ENCODE data around the gene SULT6B1.
A peak's percentile ranks its signal among the peaks of the same experiment; 100 is the strongest.

SULT6B1 gene, protein sequence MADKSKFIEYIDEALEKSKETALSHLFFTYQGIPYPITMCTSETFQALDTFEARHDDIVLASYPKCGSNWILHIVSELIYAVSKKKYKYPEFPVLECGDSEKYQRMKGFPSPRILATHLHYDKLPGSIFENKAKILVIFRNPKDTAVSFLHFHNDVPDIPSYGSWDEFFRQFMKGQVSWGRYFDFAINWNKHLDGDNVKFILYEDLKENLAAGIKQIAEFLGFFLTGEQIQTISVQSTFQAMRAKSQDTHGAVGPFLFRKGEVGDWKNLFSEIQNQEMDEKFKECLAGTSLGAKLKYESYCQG

DNA sequence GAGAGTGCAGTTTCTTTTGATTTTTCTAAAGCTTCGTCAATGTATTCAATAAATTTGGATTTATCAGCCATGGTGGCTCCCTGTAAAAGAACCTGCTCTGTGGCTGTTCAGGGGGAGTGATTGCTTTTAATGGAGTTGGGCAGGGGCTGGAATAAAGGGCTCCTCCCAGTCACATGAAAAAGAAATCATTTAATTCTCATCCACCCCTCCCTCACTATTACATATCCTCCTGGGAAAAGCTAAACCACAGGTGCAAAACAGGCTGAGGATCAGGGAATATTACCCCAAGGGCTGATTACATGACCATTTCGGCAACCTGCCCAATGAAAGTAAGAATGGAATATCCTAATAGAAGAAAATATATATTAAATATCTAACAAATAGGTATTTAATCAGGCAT, at the start of gene SULT6B1:
Gene SULT6B1, minus strand, starts transcription at position 101 of the 400 bp plus-strand sequence. Its CDS starts 30 bp downstream, at position 71.
- H3K4me3 ChIP-seq (ENCODE audit: low read depth, low read length), result no peak within 1 kb of the TSS
- no peaks in the 10 kb centered on the region for H3K9me3 ChIP-seq (ENCODE audit: control insufficient read depth, insufficient read depth, low read depth, low read length)
- ChIA-PET POLR2A (interaction anchor here (0.9 kb wide), 1 partner anchor 43 kb away, joined by 3 read pairs; the partner anchor contains the start of genes CEBPZ and NDUFAF7), CTCF (interaction anchor here (1.2 kb wide), 2 partner anchors 10 to 12 kb away, joined by 3 read pairs; no protein-coding TSS in a partner anchor)
- H3K4me1 ChIP-seq (ENCODE audit: control insufficient read depth, insufficient read depth, low read length), result peaks cover 6% of the 10 kb centered on the region; the same call in 1 of the 2 replicates
- no peak within 1 kb of the TSS for H3K27ac ChIP-seq (ENCODE audit: extremely low read depth, low read depth, low read length)
- no peaks in the 10 kb centered on the region for H3K36me3 ChIP-seq (ENCODE audit: control insufficient read depth in 2 of 2, insufficient read depth in 1 of 2, low read length in 2 of 2)
- no peak for TF ChIP-seq FEZF1 (tag by site-specific recombination; IDR thresholded peaks at IDR 0.05)
- no peak for TF ChIP-seq ZFP37 (tag by site-specific recombination; IDR thresholded peaks at IDR 0.05)
- TF ChIP-seq HOXD13 (CRISPR knock-in tag; IDR thresholded peaks at IDR 0.05; ENCODE audit: borderline replicate concordance), result no peak
- TF ChIP-seq HOXC10 (CRISPR knock-in tag; IDR thresholded peaks at IDR 0.05), result no peak

DNA sequence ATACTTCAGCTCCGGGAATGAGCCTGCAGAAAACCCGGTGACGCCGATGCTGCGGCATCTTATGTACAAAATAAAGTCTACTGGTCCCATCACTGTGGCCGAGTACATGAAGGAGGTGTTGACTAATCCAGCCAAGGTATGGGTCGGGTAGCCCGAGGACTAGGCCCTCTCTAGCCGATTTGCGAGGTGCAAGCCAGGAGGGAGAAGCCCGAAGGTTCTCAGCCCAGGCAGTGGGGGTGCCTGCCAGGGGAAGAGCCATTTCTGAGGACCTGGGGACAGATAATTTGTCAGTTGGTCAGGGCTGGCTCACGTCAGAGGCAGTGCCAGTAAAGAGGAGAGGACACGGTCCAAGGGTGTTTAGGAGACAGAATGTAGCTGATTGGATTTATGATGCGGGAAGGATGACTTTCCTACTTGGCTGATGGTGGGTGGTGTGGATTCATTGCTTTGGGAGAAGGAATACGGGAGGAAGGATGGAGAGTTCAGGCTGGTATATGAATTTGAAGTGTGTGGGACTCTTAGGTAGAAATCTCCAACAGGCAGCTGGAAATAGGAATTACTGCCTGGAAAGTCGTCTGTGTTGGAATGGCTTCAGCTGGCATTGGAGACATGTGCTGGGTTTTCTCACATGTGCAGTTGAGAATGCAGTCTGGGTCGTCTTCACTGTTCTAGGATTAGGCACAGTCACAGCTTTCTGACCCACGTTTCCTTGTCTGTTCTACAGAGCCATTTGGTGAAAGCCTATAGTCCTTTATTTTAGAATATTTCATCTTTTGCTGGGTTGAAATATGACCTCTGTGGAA, 43.9 kb upstream of the SULT6B1 start:
- Histone ChIP-seq H3K27ac (ENCODE audit: extremely low read depth, low read depth, low read length) (peak overlapping the region; percentile 79; the same call in 1 of the 2 replicates), H3K36me3 (ENCODE audit: control insufficient read depth in 2 of 2, insufficient read depth in 1 of 2, low read length in 2 of 2) (peaks cover 23 to 32% of the 10 kb centered on the region in 2 experiments), H3K4me3 (ENCODE audit: low read depth, low read length) (peak overlapping the region; percentile 76), H3K9me3 (ENCODE audit: control insufficient read depth, insufficient read depth, low read depth, low read length) (no peaks in the 10 kb centered on the region), H3K4me1 (ENCODE audit: control insufficient read depth, insufficient read depth, low read length) (peaks cover 5% of the 10 kb centered on the region; the same call in 1 of the 2 replicates)
- ChIA-PET POLR2A (interaction anchor here (0.6 to 1.4 kb wide), 10 partner anchors 9 to 421 kb away, joined by 3 to 7 read pairs (median 3); partner anchors contain the start of genes CEBPZOS, EIF2AK2 and PRKD3), CTCF (interaction anchor here (1.4 kb wide), 1 partner anchor 54 kb away, joined by 3 read pairs; no protein-coding TSS in a partner anchor)
- no peak for TF ChIP-seq ZNF433 (tag by site-specific recombination; IDR thresholded peaks at IDR 0.05; ENCODE audit: low read depth)
- TF ChIP-seq ZNF610 (tag by site-specific recombination; IDR thresholded peaks at IDR 0.05; ENCODE audit: borderline replicate concordance), result no peak
- peak; percentile 19; the same call in 1 of the 2 replicates for TF ChIP-seq ZNF600 (tag by site-specific recombination; IDR thresholded peaks at IDR 0.05)
- no peak for TF ChIP-seq ZNF558 (tag by site-specific recombination; IDR thresholded peaks at IDR 0.05)
- no peak for TF ChIP-seq ZFP3 (tag by site-specific recombination; IDR thresholded peaks at IDR 0.05; ENCODE audit: low read depth)
- TF ChIP-seq, protein P1, sequence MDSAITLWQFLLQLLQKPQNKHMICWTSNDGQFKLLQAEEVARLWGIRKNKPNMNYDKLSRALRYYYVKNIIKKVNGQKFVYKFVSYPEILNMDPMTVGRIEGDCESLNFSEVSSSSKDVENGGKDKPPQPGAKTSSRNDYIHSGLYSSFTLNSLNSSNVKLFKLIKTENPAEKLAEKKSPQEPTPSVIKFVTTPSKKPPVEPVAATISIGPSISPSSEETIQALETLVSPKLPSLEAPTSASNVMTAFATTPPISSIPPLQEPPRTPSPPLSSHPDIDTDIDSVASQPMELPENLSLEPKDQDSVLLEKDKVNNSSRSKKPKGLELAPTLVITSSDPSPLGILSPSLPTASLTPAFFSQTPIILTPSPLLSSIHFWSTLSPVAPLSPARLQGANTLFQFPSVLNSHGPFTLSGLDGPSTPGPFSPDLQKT (IDR thresholded peaks at IDR 0.05; ENCODE audit: borderline replicate concordance, low read depth, low read length), result no peak
- no peak for TF ChIP-seq YY1 (tag by site-specific recombination; IDR thresholded peaks at IDR 0.05)
- no peak for TF ChIP-seq WT1 (tag by site-specific recombination; IDR thresholded peaks at IDR 0.05)
- no peak for TF ChIP-seq ZNF747 (tag by site-specific recombination; IDR thresholded peaks at IDR 0.05)
- TF ChIP-seq ZNF133 (tag by site-specific recombination; IDR thresholded peaks at IDR 0.05), result no peak
- TF ChIP-seq ZNF335 (tag by site-specific recombination; conservative IDR thresholded peaks at IDR 0.05), result peak; percentile 15; the same call in 1 of the 2 replicates
- TF ChIP-seq CTCF (tag by site-specific recombination; IDR thresholded peaks at IDR 0.05), result no peak
- no peak for TF ChIP-seq SCRT1 (tag by site-specific recombination; IDR thresholded peaks at IDR 0.05; ENCODE audit: borderline replicate concordance)
- no peak for TF ChIP-seq ZNF280D (tag by site-specific recombination; IDR thresholded peaks at IDR 0.05)
- TF ChIP-seq ZNF530 (tag by site-specific recombination; IDR thresholded peaks at IDR 0.05; ENCODE audit: low read depth), result no peak
- TF ChIP-seq KLF8 (tag by site-specific recombination; IDR thresholded peaks at IDR 0.05), result no peak
- no peak for TF ChIP-seq ZNF501 (tag by site-specific recombination; IDR thresholded peaks at IDR 0.05)
- TF ChIP-seq ZIC2 (tag by site-specific recombination; IDR thresholded peaks at IDR 0.05), result no peak
- TF ChIP-seq SALL2 (tag by site-specific recombination; IDR thresholded peaks at IDR 0.05; ENCODE audit: borderline replicate concordance), result no peak
- no peak for TF ChIP-seq ZNF645 (tag by site-specific recombination; IDR thresholded peaks at IDR 0.05)
- no peak for TF ChIP-seq ZNF777 (tag by site-specific recombination; IDR thresholded peaks at IDR 0.05; ENCODE audit: borderline replicate concordance)
- TF ChIP-seq ZNF529 (tag by site-specific recombination; IDR thresholded peaks at IDR 0.05; ENCODE audit: insufficient replicate concordance), result no peak

Measured in HEK293 (cell line).